Muscle of leg (tissue), 11 donors: ENCODE measurements around the gene SLC35C1. TPM values are rescaled to one million over a fixed set of nuclear protein-coding genes. Genes with fewer than 3 reads are reported as not detected.

ENCODE experiments used
- DNase-seq: peaks from one replicate; pipeline ENCODE4 v3.0.0; 2013
- H3K27ac ChIP-seq: one replicate; pipeline ENCODE4 v1.5.1; 2013; ENCODE audit warnings: mild to moderate bottlenecking, low read length, control low read depth
- H3K27me3 ChIP-seq: one replicate; pipeline ENCODE4 v1.6.1; 2013; ENCODE audit warnings: low read length; ENCODE audit not compliant: control insufficient read depth, insufficient read depth
- H3K36me3 ChIP-seq: one replicate; pipeline ENCODE4 v1.6.1; 2013; ENCODE audit warnings: low read length; ENCODE audit not compliant: control insufficient read depth, insufficient read depth
- H3K4me1 ChIP-seq: one replicate; pipeline ENCODE4 v1.6.1; 2013; ENCODE audit warnings: low read length; ENCODE audit not compliant: control insufficient read depth, insufficient read depth
- H3K4me3 ChIP-seq: one replicate; pipeline ENCODE4 v1.5.1; 2013; ENCODE audit warnings: low read length, control low read depth
- H3K9me3 ChIP-seq: replicated peaks from 2 replicates; pipeline ENCODE4 v1.6.1; 2013; ENCODE audit warnings: low read depth, low read length; ENCODE audit not compliant: control insufficient read depth
- WGBS: methylation state at CpG from one replicate; pipeline ENCODE4 v1.1.5; 2013; ENCODE audit warnings: missing lambda C conversion rate; ENCODE audit not compliant: insufficient coverage; 5-methylcytosine and 5-hydroxymethylcytosine counted together
- polyA plus RNA-seq, 8 donors: library from polyadenylated mRNA; unstranded; fragments of 120-200 nt; gene quantifications; one replicate each; pipeline versions ENCODE4 v1.2.1 to v1.2.3, GENCODE V29; 2013; ENCODE audit warnings: inconsistent platforms in 1 of 8, low replicate concordance in 1 of 8; ENCODE audit not compliant: insufficient read length in 8 of 8, insufficient read depth in 1 of 8
- total RNA-seq: library from RNA; stranded (reverse); fragments of 120-200 nt; gene quantifications from one replicate; pipeline ENCODE4 v1.2.4, GENCODE V29; 2013

SLC35C1 gene
- total and polyA plus RNA-seq, 9 donors = 2.9 to 11.6 (median 8.6) TPM

GRCh38 chr11:45843158-45843924, 38.4 kb downstream of the SLC35C1 start:
- Histone ChIP-seq H3K27ac (no peak overlapping the region), H3K4me1 (peaks cover 11% of the 10 kb centered on the region), H3K36me3 (no peaks in the 10 kb centered on the region), H3K4me3 (no peak overlapping the region), H3K27me3 (no peaks in the 10 kb centered on the region), H3K9me3 (no peaks in the 10 kb centered on the region)
- 17% methylated on average over 18 of the region's 22 CpGs for WGBS
- peak; percentile 93 for DNase-seq

GRCh38 chr11:45844822-45845578, 40.1 kb downstream of the SLC35C1 start:
- no peaks in the 10 kb centered on the region for H3K36me3 ChIP-seq
- DNase-seq = no peak
- peaks cover 16% of the 10 kb centered on the region for H3K4me1 ChIP-seq
- H3K4me3 ChIP-seq = no peak overlapping the region
- H3K27me3 ChIP-seq = no peaks in the 10 kb centered on the region
- no peak overlapping the region for H3K27ac ChIP-seq
- H3K9me3 ChIP-seq = no peaks in the 10 kb centered on the region
- no CpG with 5 or more reads among the region's 3 CpGs for WGBS

GRCh38 chr11:45846174-45846675, 41.3 kb downstream of the SLC35C1 start:
- DNase-seq = no peak
- 70% methylated on average over 2 of the region's 4 CpGs for WGBS
- Histone ChIP-seq H3K27ac (peak overlapping the region; percentile 90), H3K9me3 (no peaks in the 10 kb centered on the region), H3K4me3 (no peak overlapping the region), H3K36me3 (peaks cover 6% of the 10 kb centered on the region), H3K4me1 (peaks cover 18% of the 10 kb centered on the region), H3K27me3 (no peaks in the 10 kb centered on the region)

- Histone ChIP-seq H3K9me3 (no peaks in the 10 kb centered on the region), H3K4me1 (peaks cover 25% of the 10 kb centered on the region), H3K4me3 (peak within 1 kb of the TSS; percentile 95), H3K36me3 (peaks cover 6% of the 10 kb centered on the region), H3K27ac (peak within 1 kb of the TSS; percentile 95), H3K27me3 (no peaks in the 10 kb centered on the region)
- peak; percentile 98 for DNase-seq
- 0% methylated on average over 70 of the region's 75 CpGs for WGBS
Measured at GRCh38 chr11:45846974-45847910, 42.3 kb downstream of the SLC35C1 start, which contains the start of gene CRY2. CRY2 (plus strand) TSS chr11:45847475; CDS start chr11:45847491, 16 bp downstream.

GRCh38 chr11:45847911-45848316, 43.0 kb downstream of the SLC35C1 start:
- H3K4me1 ChIP-seq = peaks cover 30% of the 10 kb centered on the region
- DNase-seq = peak; percentile 82

GRCh38 chr11:45848654-45849081, 43.7 kb downstream of the SLC35C1 start:
- no peaks in the 10 kb centered on the region for H3K9me3 ChIP-seq
- peak overlapping the region; percentile 95 for H3K4me3 ChIP-seq
- no peak for DNase-seq
- no peaks in the 10 kb centered on the region for H3K27me3 ChIP-seq
- H3K36me3 ChIP-seq = peaks cover 11% of the 10 kb centered on the region
- H3K27ac ChIP-seq = peak overlapping the region; percentile 95
- H3K4me1 ChIP-seq = peaks cover 33% of the 10 kb centered on the region
- WGBS = 76% methylated on average over 3 of the region's 8 CpGs

More at GRCh38 chr11:45847911-45848316, 43.0 kb downstream of the SLC35C1 start:
- Histone ChIP-seq H3K9me3 (no peaks in the 10 kb centered on the region), H3K36me3 (peaks cover 6% of the 10 kb centered on the region), H3K27ac (peak overlapping the region; percentile 95), H3K27me3 (no peaks in the 10 kb centered on the region), H3K4me3 (peak overlapping the region; percentile 95)
- WGBS = 0% methylated on average over 7 of the region's 16 CpGs

- 52% methylated on average over 2 of the region's 2 CpGs for WGBS
- Histone ChIP-seq H3K27ac (no peak overlapping the region), H3K4me3 (no peak overlapping the region), H3K9me3 (no peaks in the 10 kb centered on the region), H3K27me3 (no peaks in the 10 kb centered on the region), H3K36me3 (peaks cover 11% of the 10 kb centered on the region), H3K4me1 (peaks cover 42% of the 10 kb centered on the region)
- DNase-seq = no peak
Measured at GRCh38 chr11:45850446-45850845, 45.5 kb downstream of the SLC35C1 start.

- Histone ChIP-seq H3K36me3 (peaks cover 18% of the 10 kb centered on the region), H3K4me1 (peaks cover 50% of the 10 kb centered on the region), H3K9me3 (no peaks in the 10 kb centered on the region), H3K4me3 (no peak overlapping the region), H3K27me3 (no peaks in the 10 kb centered on the region), H3K27ac (peak overlapping the region; percentile 16)
- 25% methylated on average over 1 of the region's 2 CpGs for WGBS
- peak; percentile 73 for DNase-seq
Measured at GRCh38 chr11:45851228-45851627, 46.3 kb downstream of the SLC35C1 start.

- H3K27ac ChIP-seq = peak overlapping the region; percentile 70
- no peaks in the 10 kb centered on the region for H3K9me3 ChIP-seq
- no peaks in the 10 kb centered on the region for H3K27me3 ChIP-seq
- WGBS = 38% methylated on average over 1 of the region's 4 CpGs
- H3K4me1 ChIP-seq = peaks cover 50% of the 10 kb centered on the region
- no peak overlapping the region for H3K4me3 ChIP-seq
- peak; percentile 54 for DNase-seq
- peaks cover 25% of the 10 kb centered on the region for H3K36me3 ChIP-seq
Measured at GRCh38 chr11:45852018-45852711, 47.2 kb downstream of the SLC35C1 start.
